HepG2 (cell line): ENCODE measurements around the gene HMCN2. TPM values are rescaled to one million over a fixed set of nuclear protein-coding genes. Genes with fewer than 3 reads are reported as not detected.

Source experiments
- ATAC-seq: fragments of 200-7000 bp; cut with Tn5 transposase; 3 replicates; pipeline ENCODE4 v1.9.1; 2020; ENCODE audit warnings: mild to moderate bottlenecking, moderate library complexity
- BruUV-seq: library from RNA; stranded (reverse); fragments of 400-500 nt; replicated peaks from 2 replicates; lab custom pipeline; 2021; lab: Mats Ljungman, UMichigan
- CTCF ChIA-PET: fragments of 300-600 bp; formaldehyde crosslinking; extraction: SDS; loops from one replicate; lab custom pipeline; 2021; ENCODE audit warnings: low total read pairs, inconsistent platforms, low intra/inter-chr PET ratio; lab: Yijun Ruan, JAX
- POLR2A ChIA-PET: fragments of 350-600 bp; sonication (Branson Sonifier 250); formaldehyde crosslinking; loops from one replicate; lab custom pipeline; 2020; ENCODE audit warnings: antibody characterized with exemption, inconsistent platforms; lab: Yijun Ruan, JAX
- DNase-seq: peaks from one replicate; pipeline ENCODE4 v3.0.0-alpha.2; 2015; ENCODE audit warnings: low spot score
- FAIRE-seq: peaks from 3 replicates; lab custom pipeline; 2011; peaks lifted over from hg19 to GRCh38; lab: Jason Lieb, UNC
- H2AFZ ChIP-seq: one replicate; pipeline ENCODE4 v1.6.1; 2011; ENCODE audit warnings: low read length, inconsistent platforms
- H3K27ac ChIP-seq: fragments of 300-600 bp; 3 replicates; pipeline ENCODE4 v1.8.0; 2011; ENCODE audit warnings: mixed run types, mild to moderate bottlenecking, mixed read lengths, low read length, inconsistent platforms; ENCODE audit not compliant: insufficient read depth; ENCODE audit errors: extremely low read length
- H3K27me3 ChIP-seq, 2 experiments: fragments of 200-600 bp in 1 of 2; 2 replicates in 1 of 2; 3 replicates in 1 of 2; pipeline versions ENCODE4 v1.6.0 to v1.8.0; 2011; ENCODE audit warnings: low read length in 2 of 2, mild to moderate bottlenecking in 2 of 2, moderate library complexity in 2 of 2, inconsistent platforms in 1 of 2; ENCODE audit not compliant: insufficient read depth in 2 of 2, control insufficient read depth in 1 of 2
- H3K36me3 ChIP-seq, 2 experiments: fragments of 200-600 bp in 1 of 2; replicated peaks in 1 of 2; 2 replicates in 1 of 2; 3 replicates in 1 of 2; pipeline versions ENCODE4 v1.5.1 to v1.8.0; 2011; ENCODE audit warnings: low read length in 2 of 2, inconsistent platforms in 1 of 2; ENCODE audit not compliant: insufficient read depth in 2 of 2, control insufficient read depth in 1 of 2
- H3K4me1 ChIP-seq: 2 replicates; pipeline ENCODE4 v1.5.1; 2012; ENCODE audit warnings: low read length, inconsistent platforms; ENCODE audit not compliant: insufficient read depth
- H3K4me2 ChIP-seq: 2 replicates; pipeline ENCODE4 v1.6.0; 2011; ENCODE audit warnings: low read depth, low read length, inconsistent platforms
- H3K4me3 ChIP-seq, 3 experiments: fragments of 200-600 bp in 1 of 3; sonication (generic), shearing (Covaris generic) in 1 of 3; replicated peaks in 1 of 3; 2 replicates each; pipeline ENCODE4 v1.5.1; 2011 to 2016; ENCODE audit warnings: low read length in 3 of 3, inconsistent platforms in 2 of 3, low read depth in 2 of 3, mild to moderate bottlenecking in 2 of 3, control low read depth in 1 of 3, mixed read lengths in 1 of 3; ENCODE audit not compliant: insufficient read depth in 1 of 3
- H3K79me2 ChIP-seq: one replicate; pipeline ENCODE4 v1.6.1; 2011; ENCODE audit warnings: low read length, inconsistent platforms; ENCODE audit not compliant: insufficient read depth
- H3K9ac ChIP-seq: 2 replicates; pipeline ENCODE4 v1.6.0; 2011; ENCODE audit warnings: mild to moderate bottlenecking, low read depth, low read length, inconsistent platforms; ENCODE audit not compliant: insufficient read depth
- H3K9me3 ChIP-seq: 2 replicates; pipeline ENCODE4 v1.5.1; 2012; ENCODE audit warnings: mild to moderate bottlenecking, low read length
- H4K20me1 ChIP-seq: 2 replicates; pipeline ENCODE4 v1.6.0; 2011; ENCODE audit warnings: inconsistent platforms, mild to moderate bottlenecking, low read length, moderate library complexity; ENCODE audit not compliant: insufficient read depth
- WGBS: methylation state at CpG from one replicate; pipeline ENCODE4 v1.1.6; 2017; ENCODE audit warnings: low lambda C conversion rate; 5-methylcytosine and 5-hydroxymethylcytosine counted together
- in situ Hi-C: cut with HindIII; loops from 2 replicates; pipeline ENCODE4 v1.10.0; 2017; ENCODE audit warnings: low pct_unique_long_range_greater_than_20kb; ENCODE audit not compliant: extremely low pct_ligation_motif_present
- intact Hi-C: fragments of 100-400 bp; cut with micrococcal nuclease; formaldehyde crosslinking; loops from one replicate; pipeline ENCODE4 v1.10.0; 2022; ENCODE audit not compliant: unreplicated experiment
- polyA plus RNA-seq, 8 experiments: library from polyadenylated mRNA; depleted of rRNA in 3 of 8; stranded (reverse) in 7 of 8; unstranded in 1 of 8; fragments of >200 nt; fragmentation: Illumina TruSeq in 4 of 8; extraction: Trizol in 4 of 8; gene quantifications; 2 replicates each; pipeline versions ENCODE4 v1.2.1 to v1.2.3, GENCODE V29; 2011 to 2016; ENCODE audit warnings: low read depth in 4 of 8, missing spikeins in 1 of 8, mixed read lengths in 1 of 8; ENCODE audit not compliant: insufficient read depth in 1 of 8
- total RNA-seq, 5 experiments: library from RNA; depleted of rRNA; stranded (reverse); fragments of >200 nt; fragmentation: Illumina TruSeq; extraction: Trizol; gene quantifications; 2 replicates each; pipeline ENCODE4 v1.2.3, GENCODE V29; 2016; ENCODE audit warnings: low read depth in 1 of 5
- TF ChIP-seq, protein P1 (sequence below): sonication (generic); formaldehyde crosslinking; conservative IDR thresholded peaks from 2 replicates; pipeline ENCODE4 v1.8.0; 2022; ENCODE audit warnings: low read depth, missing genetic modification reagents
- TF ChIP-seq, protein P2 (sequence below): fragments of 450-650 bp; IDR thresholded peaks from 2 replicates; pipeline ENCODE4 v1.6.1; 2016

The HMCN2 gene
- total and polyA plus RNA-seq, 2 of the 13 experiments (the other 11 are each of a cell fraction or from before 2014, with no cell fraction given) = 0.09 TPM; not detected in 1

GRCh38 chr9:130341839-130342713 lies 76.5 kb downstream of the HMCN2 start:
- intact Hi-C loops = no loop called here
- ATAC-seq = no peak
- BruUV-seq = no TSS peak
- H3K79me2 ChIP-seq = no peaks in the 10 kb centered on the region
- WGBS = 54% methylated on average over 4 of the region's 13 CpGs
- no peaks in the 10 kb centered on the region for H3K9me3 ChIP-seq
- no peak for DNase-seq
- peaks cover 0 to 1% of the 10 kb centered on the region in 2 experiments; a peak in 2 of 5 replicates for H3K27me3 ChIP-seq
- H4K20me1 ChIP-seq = no peaks in the 10 kb centered on the region
- H3K4me1 ChIP-seq = no peaks in the 10 kb centered on the region
- no peak overlapping the region for H3K9ac ChIP-seq
- ChIA-PET CTCF (no interaction called here), POLR2A (no interaction called here)
- no peak overlapping the region for H3K4me2 ChIP-seq
- no peak for FAIRE-seq
- TF ChIP-seq, protein P1, sequence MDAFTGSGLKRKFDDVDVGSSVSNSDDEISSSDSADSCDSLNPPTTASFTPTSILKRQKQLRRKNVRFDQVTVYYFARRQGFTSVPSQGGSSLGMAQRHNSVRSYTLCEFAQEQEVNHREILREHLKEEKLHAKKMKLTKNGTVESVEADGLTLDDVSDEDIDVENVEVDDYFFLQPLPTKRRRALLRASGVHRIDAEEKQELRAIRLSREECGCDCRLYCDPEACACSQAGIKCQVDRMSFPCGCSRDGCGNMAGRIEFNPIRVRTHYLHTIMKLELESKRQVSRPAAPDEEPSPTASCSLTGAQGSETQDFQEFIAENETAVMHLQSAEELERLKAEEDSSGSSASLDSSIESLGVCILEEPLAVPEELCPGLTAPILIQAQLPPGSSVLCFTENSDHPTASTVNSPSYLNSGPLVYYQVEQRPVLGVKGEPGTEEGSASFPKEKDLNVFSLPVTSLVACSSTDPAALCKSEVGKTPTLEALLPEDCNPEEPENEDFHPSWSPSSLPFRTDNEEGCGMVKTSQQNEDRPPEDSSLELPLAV (CRISPR knock-in tag) = no peak
- TF ChIP-seq, protein P2, sequence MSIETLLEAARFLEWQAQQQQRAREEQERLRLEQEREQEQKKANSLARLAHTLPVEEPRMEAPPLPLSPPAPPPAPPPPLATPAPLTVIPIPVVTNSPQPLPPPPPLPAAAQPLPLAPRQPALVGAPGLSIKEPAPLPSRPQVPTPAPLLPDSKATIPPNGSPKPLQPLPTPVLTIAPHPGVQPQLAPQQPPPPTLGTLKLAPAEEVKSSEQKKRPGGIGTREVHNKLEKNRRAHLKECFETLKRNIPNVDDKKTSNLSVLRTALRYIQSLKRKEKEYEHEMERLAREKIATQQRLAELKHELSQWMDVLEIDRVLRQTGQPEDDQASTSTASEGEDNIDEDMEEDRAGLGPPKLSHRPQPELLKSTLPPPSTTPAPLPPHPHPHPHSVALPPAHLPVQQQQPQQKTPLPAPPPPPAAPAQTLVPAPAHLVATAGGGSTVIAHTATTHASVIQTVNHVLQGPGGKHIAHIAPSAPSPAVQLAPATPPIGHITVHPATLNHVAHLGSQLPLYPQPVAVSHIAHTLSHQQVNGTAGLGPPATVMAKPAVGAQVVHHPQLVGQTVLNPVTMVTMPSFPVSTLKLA = peak; percentile 93
- no peak overlapping the region for H3K4me3 ChIP-seq
- no peak overlapping the region for H3K27ac ChIP-seq
- H2AFZ ChIP-seq = no peak overlapping the region
- in situ Hi-C loops = loop anchor here (10.0 kb wide), 1 partner anchor 227 kb away; no protein-coding TSS in a partner anchor
- no peaks in the 10 kb centered on the region for H3K36me3 ChIP-seq
